ENCODE results near the gene FIZ1. TPM values are rescaled to one million over a fixed set of nuclear protein-coding genes. Genes with fewer than 3 reads are reported as not detected.
A peak's percentile ranks its signal among the peaks of the same experiment; 100 is the strongest.

The FIZ1 gene
- total RNA-seq, 1 donor from 2014 or later: 31.8 TPM

DNA sequence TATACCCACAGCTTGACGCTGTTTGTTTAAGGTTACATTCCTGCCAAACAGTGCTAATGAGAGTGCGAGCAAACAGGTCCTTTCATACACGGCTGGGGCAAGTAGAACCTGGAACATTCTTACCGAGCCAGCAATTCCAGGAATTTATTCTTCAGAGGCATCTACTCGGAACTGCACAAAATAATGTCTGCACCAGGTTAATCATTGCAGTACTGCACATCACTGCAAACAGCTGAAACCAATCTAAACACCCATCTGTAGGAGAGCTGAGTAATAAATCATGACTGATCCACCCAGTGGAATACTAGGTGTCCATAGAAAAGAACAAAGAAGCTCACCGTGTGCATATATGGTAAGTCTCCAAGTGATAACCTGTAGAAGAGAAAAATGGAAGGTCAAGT lies 17.5 kb downstream of the FIZ1 start:
- peak overlapping the region; percentile 93 for H3K4me3 Mint-ChIP-seq
- no peak overlapping the region for H3K27ac Mint-ChIP-seq (ENCODE audit: unreplicated experiment)

GRCh38 chr19:55581145-55581822 lies 18.0 kb downstream of the FIZ1 start:
- peaks cover 36% of the 10 kb centered on the region for H3K4me1 Mint-ChIP-seq
- no peak overlapping the region for H3K27ac Mint-ChIP-seq (ENCODE audit: unreplicated experiment)
- peaks cover 13% of the 10 kb centered on the region for H3K36me3 Mint-ChIP-seq (ENCODE audit: low read depth)
- no peaks in the 10 kb centered on the region for H3K9me3 Mint-ChIP-seq
- no peak for DNase-seq (ENCODE audit: low read depth, low spot score)
- H3K27me3 Mint-ChIP-seq (ENCODE audit: low read depth): no peaks in the 10 kb centered on the region
- no peak for TF ChIP-seq CTCF (conservative IDR thresholded peaks at IDR 0.05)
- peak overlapping the region; percentile 93 for H3K4me3 Mint-ChIP-seq

More for the DNA sequence above, 17.5 kb downstream of the FIZ1 start:
- TF ChIP-seq CTCF (conservative IDR thresholded peaks at IDR 0.05): no peak
- Mint-ChIP-seq H3K27me3 (ENCODE audit: low read depth) (no peaks in the 10 kb centered on the region), H3K9me3 (no peaks in the 10 kb centered on the region), H3K4me1 (peaks cover 40% of the 10 kb centered on the region), H3K36me3 (ENCODE audit: low read depth) (peaks cover 11% of the 10 kb centered on the region)
- no peak for DNase-seq (ENCODE audit: low read depth, low spot score)

DNA sequence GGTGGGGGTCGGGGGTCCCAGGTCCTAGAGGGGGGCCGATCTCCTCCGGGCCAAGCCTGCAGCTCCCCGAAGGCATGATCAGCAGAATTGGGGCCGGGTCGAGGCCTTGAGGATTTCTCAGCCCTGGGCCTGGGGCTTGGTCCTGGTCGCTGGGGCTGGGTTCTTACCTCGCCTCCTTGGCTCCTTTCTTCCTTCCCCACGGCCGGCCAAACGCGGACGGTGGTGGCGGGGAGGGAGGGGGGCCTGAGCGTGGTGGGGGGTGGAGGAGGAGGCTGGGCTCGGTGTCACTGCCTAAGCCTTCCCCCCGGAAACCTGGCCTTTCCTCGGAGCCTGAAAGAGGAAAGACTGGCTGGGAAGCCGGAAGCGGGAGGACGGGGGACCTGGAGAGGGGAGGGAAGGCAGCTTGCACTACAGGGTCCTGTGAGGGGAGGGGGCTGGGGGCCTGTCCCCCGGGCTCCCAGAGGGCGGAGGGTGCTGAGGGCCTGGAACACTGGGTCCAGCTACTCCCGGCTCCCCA lies 18.6 kb downstream of the FIZ1 start, which contains the start of gene ZNF579:
ZNF579 (minus strand) TSS at position 221 of the 517 bp plus-strand sequence. CDS start 1,209 bp downstream, outside the sequence.
- DNase-seq (ENCODE audit: low read depth, low spot score): peak; percentile 85
- no peak for TF ChIP-seq CTCF (conservative IDR thresholded peaks at IDR 0.05)
- H3K27ac Mint-ChIP-seq (ENCODE audit: unreplicated experiment): peak within 1 kb of the TSS; percentile 85

DNA sequence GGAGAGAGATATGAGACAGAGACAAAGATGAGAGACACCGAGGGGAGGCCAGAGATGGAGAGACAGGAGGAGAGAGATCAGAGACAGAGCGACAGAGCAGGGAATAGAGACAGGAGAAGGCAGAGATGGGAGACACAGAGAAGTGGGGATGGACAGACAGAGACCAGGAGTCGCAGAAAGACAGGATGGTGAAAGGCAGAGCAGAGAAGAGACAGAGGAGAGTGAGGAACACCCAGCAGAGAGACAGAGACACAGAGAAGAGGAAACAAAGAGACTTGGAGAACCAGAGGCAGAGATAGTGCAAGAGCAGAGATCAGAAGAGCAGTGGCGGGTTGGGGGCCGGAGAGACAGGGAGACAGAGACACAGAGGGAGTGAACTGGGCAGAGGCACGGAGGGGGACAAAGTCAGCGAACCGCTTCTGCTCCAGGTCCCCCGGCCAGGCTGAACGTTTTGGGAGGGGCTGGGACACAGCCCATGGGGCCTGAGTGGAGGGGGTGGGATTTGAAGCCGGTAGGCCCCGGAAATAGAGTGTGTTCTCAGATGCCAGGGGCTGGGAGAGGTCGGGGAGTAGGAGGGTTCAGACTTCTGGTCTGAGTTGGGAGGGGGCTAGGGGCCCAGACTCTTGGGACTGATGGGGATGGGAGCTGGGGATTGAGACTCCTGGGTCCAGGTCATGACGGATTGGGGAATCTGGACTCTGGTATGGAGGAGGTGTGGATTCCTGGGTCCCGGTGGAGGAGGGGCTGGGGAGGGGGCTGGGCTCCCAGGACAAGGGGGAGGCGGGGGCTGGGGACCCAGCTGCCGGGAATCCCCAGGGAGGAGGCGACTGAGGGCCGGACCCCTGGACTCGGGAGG lies 19.3 kb downstream of the FIZ1 start:
- no peak for TF ChIP-seq CTCF (conservative IDR thresholded peaks at IDR 0.05)
- H3K36me3 Mint-ChIP-seq (ENCODE audit: low read depth): peaks cover 17% of the 10 kb centered on the region
- H3K4me1 Mint-ChIP-seq: peaks cover 24% of the 10 kb centered on the region
- H3K27ac Mint-ChIP-seq (ENCODE audit: unreplicated experiment): peak overlapping the region; percentile 85
- H3K27me3 Mint-ChIP-seq (ENCODE audit: low read depth): no peaks in the 10 kb centered on the region
- no peak for DNase-seq (ENCODE audit: low read depth, low spot score)
- H3K4me3 Mint-ChIP-seq: peak overlapping the region; percentile 93
- no peaks in the 10 kb centered on the region for H3K9me3 Mint-ChIP-seq

More for the DNA sequence above, 18.6 kb downstream of the FIZ1 start, which contains the start of gene ZNF579:
- Mint-ChIP-seq H3K27me3 (ENCODE audit: low read depth) (no peaks in the 10 kb centered on the region), H3K9me3 (no peaks in the 10 kb centered on the region), H3K4me1 (peaks cover 30% of the 10 kb centered on the region), H3K36me3 (ENCODE audit: low read depth) (peaks cover 17% of the 10 kb centered on the region), H3K4me3 (peak within 1 kb of the TSS; percentile 93)

Data from neural crest cell (in vitro differentiated cells).